H1 (cell line): ENCODE measurements around the gene CTIF. TPM values are rescaled to one million over a fixed set of nuclear protein-coding genes. Genes with fewer than 3 reads are reported as not detected.

ENCODE experiments used
- CTCF ChIA-PET: fragments of 300-600 bp; sonication (Branson Sonifier 250); formaldehyde crosslinking; loops from one replicate; lab custom pipeline; 2021; ENCODE audit not compliant: partially characterized antibody; lab: Charles Lee
- POLR2A ChIA-PET: fragments of 300-600 bp; sonication (Branson Sonifier 250); formaldehyde crosslinking; loops from one replicate; lab custom pipeline; 2021; ENCODE audit warnings: inconsistent platforms; ENCODE audit not compliant: partially characterized antibody; lab: Charles Lee
- DNase-seq, 2 experiments: peaks; one replicate each; pipeline versions ENCODE4 v3.0.0 to v3.0.0-alpha.2; 2010 to 2022; ENCODE audit warnings: low spot score in 2 of 2, low read depth in 1 of 2, mixed read lengths in 1 of 2
- FAIRE-seq: peaks from 2 replicates; lab custom pipeline; 2011; peaks lifted over from hg19 to GRCh38; lab: Jason Lieb, UNC
- H2AFZ ChIP-seq: 2 replicates; pipeline ENCODE4 v1.8.1; 2012; ENCODE audit warnings: low read length, inconsistent platforms
- H2AK5ac ChIP-seq: 2 replicates; pipeline ENCODE4 v1.6.1; 2013; ENCODE audit warnings: low read depth, low read length
- H2BK120ac ChIP-seq: replicated peaks from 2 replicates; pipeline ENCODE3; 2013; ENCODE audit warnings: low read depth, low read length, inconsistent platforms
- H2BK12ac ChIP-seq: 2 replicates; pipeline ENCODE4 v1.6.1; 2013; ENCODE audit warnings: low read depth, low read length
- H2BK15ac ChIP-seq: 2 replicates; pipeline ENCODE4 v1.6.1; 2013; ENCODE audit warnings: low read length
- H2BK20ac ChIP-seq: 2 replicates; pipeline ENCODE4 v1.6.1; 2013; ENCODE audit warnings: low read length
- H2BK5ac ChIP-seq: 2 replicates; pipeline ENCODE4 v1.6.1; 2013; ENCODE audit warnings: low read depth, low read length
- H3K14ac ChIP-seq: 2 replicates; pipeline ENCODE4 v1.6.1; 2013; ENCODE audit warnings: inconsistent platforms; ENCODE audit not compliant: insufficient read length
- H3K18ac ChIP-seq: 2 replicates; pipeline ENCODE4 v1.6.1; 2013; ENCODE audit warnings: low read length; ENCODE audit errors: extremely low read depth
- H3K23ac ChIP-seq: 2 replicates; pipeline ENCODE4 v1.6.1; 2013; ENCODE audit warnings: inconsistent platforms; ENCODE audit not compliant: insufficient read length
- H3K23me2 ChIP-seq: 2 replicates; pipeline ENCODE4 v1.6.1; 2013; ENCODE audit warnings: low read depth, low read length
- H3K27ac ChIP-seq: 2 replicates; pipeline ENCODE4 v1.6.1; 2011; ENCODE audit warnings: low read depth, low read length, inconsistent platforms
- H3K27me3 ChIP-seq, 4 experiments: replicated peaks in 1 of 4; 1 replicate in 1 of 4; 2 replicates in 3 of 4; pipeline versions ENCODE4 v1.6.1 to v1.8.1; 2011 to 2013; ENCODE audit warnings: low read length in 3 of 4, mild to moderate bottlenecking in 3 of 4, inconsistent platforms in 2 of 4, mixed read lengths in 2 of 4, moderate library complexity in 1 of 4; ENCODE audit not compliant: control insufficient read depth in 3 of 4, insufficient read depth in 3 of 4; ENCODE audit errors: extremely low read depth in 1 of 4
- H3K36me3 ChIP-seq, 4 experiments: 2 replicates each; pipeline versions ENCODE4 v1.6.1 to v1.8.1; 2011 to 2013; ENCODE audit warnings: mild to moderate bottlenecking in 4 of 4, low read length in 3 of 4, moderate library complexity in 2 of 4, control low read depth in 1 of 4, inconsistent platforms in 1 of 4; ENCODE audit not compliant: insufficient read depth in 4 of 4, control insufficient read depth in 2 of 4
- H3K4ac ChIP-seq: replicated peaks from 2 replicates; pipeline ENCODE3; 2013; ENCODE audit warnings: low read length, low read depth, mixed read lengths, inconsistent platforms; ENCODE audit not compliant: insufficient read length
- H3K4me1 ChIP-seq, 4 experiments: replicated peaks in 1 of 4; 1 replicate in 1 of 4; 2 replicates in 3 of 4; pipeline versions ENCODE4 v1.6.1 to v1.8.1; 2011 to 2013; ENCODE audit warnings: low read length in 3 of 4, inconsistent platforms in 2 of 4, mixed read lengths in 1 of 4; ENCODE audit not compliant: insufficient read depth in 4 of 4, control insufficient read depth in 3 of 4
- H3K4me2 ChIP-seq, 2 experiments: 2 replicates each; pipeline versions ENCODE4 v1.6.1 to v1.8.1; 2011 to 2013; ENCODE audit warnings: low read depth in 2 of 2, low read length in 2 of 2, control low read depth in 1 of 2, inconsistent platforms in 1 of 2, mild to moderate bottlenecking in 1 of 2; ENCODE audit not compliant: insufficient read depth in 1 of 2
- H3K4me3 ChIP-seq, 4 experiments: fragments of 200-600, 300-600 bp in 1 of 4; sonication (generic), shearing (Covaris generic), sonication (Bioruptor Twin) in 1 of 4; 2 replicates each; pipeline versions ENCODE4 v1.5.1 to v1.8.1; 2011 to 2016; ENCODE audit warnings: low read length in 4 of 4, low read depth in 3 of 4, control low read depth in 2 of 4, inconsistent platforms in 2 of 4, mild to moderate bottlenecking in 2 of 4, mixed read lengths in 1 of 4, moderate library complexity in 1 of 4; ENCODE audit not compliant: insufficient read depth in 2 of 4; ENCODE audit errors: extremely low read depth in 1 of 4
- H3K56ac ChIP-seq: replicated peaks from 2 replicates; pipeline ENCODE3; 2013; ENCODE audit warnings: low read depth, mild to moderate bottlenecking, mixed read lengths, low read length, inconsistent platforms; ENCODE audit not compliant: insufficient read length
- H3K79me1 ChIP-seq: 2 replicates; pipeline ENCODE4 v1.6.1; 2013; ENCODE audit warnings: low read depth, low read length, control low read depth
- H3K79me2 ChIP-seq, 2 experiments: 2 replicates each; pipeline versions ENCODE4 v1.6.1 to v1.8.1; 2012 to 2013; ENCODE audit warnings: low read length in 2 of 2, mild to moderate bottlenecking in 2 of 2, inconsistent platforms in 1 of 2; ENCODE audit not compliant: insufficient read depth in 2 of 2, control insufficient read depth in 1 of 2
- H3K9ac ChIP-seq, 4 experiments: replicated peaks in 1 of 4; 1 replicate in 1 of 4; 2 replicates in 3 of 4; pipeline versions ENCODE4 v1.6.1 to v1.8.1; 2011 to 2013; ENCODE audit warnings: low read depth in 3 of 4, low read length in 3 of 4, control low read depth in 2 of 4, mild to moderate bottlenecking in 2 of 4, moderate library complexity in 2 of 4, inconsistent platforms in 1 of 4; ENCODE audit errors: extremely low read depth in 1 of 4
- H3K9me3 ChIP-seq, 2 experiments: 2 replicates each; pipeline versions ENCODE4 v1.6.1 to v1.8.1; 2012 to 2013; ENCODE audit warnings: mild to moderate bottlenecking in 2 of 2, moderate library complexity in 2 of 2, control low read depth in 1 of 2, inconsistent platforms in 1 of 2, low read depth in 1 of 2, low read length in 1 of 2, mixed read lengths in 1 of 2; ENCODE audit not compliant: insufficient read depth in 2 of 2
- H4K20me1 ChIP-seq, 2 experiments: replicated peaks in 1 of 2; 2 replicates each; pipeline versions ENCODE3 to v1.8.1; 2011 to 2013; ENCODE audit warnings: inconsistent platforms in 2 of 2, low read length in 2 of 2, mild to moderate bottlenecking in 1 of 2; ENCODE audit not compliant: insufficient read depth in 2 of 2, control insufficient read depth in 1 of 2
- H4K5ac ChIP-seq: 2 replicates; pipeline ENCODE4 v1.6.1; 2013; ENCODE audit warnings: low read length, low read depth, mixed read lengths, inconsistent platforms; ENCODE audit not compliant: insufficient read length
- H4K8ac ChIP-seq: 2 replicates; pipeline ENCODE4 v1.8.0; 2013; ENCODE audit warnings: mild to moderate bottlenecking, moderate library complexity, low read length, inconsistent platforms; ENCODE audit not compliant: insufficient read depth; ENCODE audit errors: extremely low read depth
- H4K91ac ChIP-seq: replicated peaks from 2 replicates; pipeline ENCODE3; 2013; ENCODE audit warnings: low read length, mixed read lengths, inconsistent platforms; ENCODE audit not compliant: insufficient read length
- CEBPB ChIP-seq: IDR thresholded peaks from 2 replicates; pipeline ENCODE4 v1.6.1; 2012; ENCODE audit warnings: low read depth, low read length
- NRF1 ChIP-seq: IDR thresholded peaks from 2 replicates; pipeline ENCODE4 v1.6.1; 2011; ENCODE audit warnings: mild to moderate bottlenecking, low read depth, low read length, improper control_type of control experiment
- YY1 ChIP-seq: IDR thresholded peaks from 2 replicates; pipeline ENCODE4 v1.6.1; 2011; ENCODE audit warnings: low read depth, mild to moderate bottlenecking, low read length
- polyA plus RNA-seq, 7 experiments: library from polyadenylated mRNA; depleted of rRNA in 3 of 7; stranded (reverse) in 5 of 7; unstranded in 2 of 7; fragments of >200 nt in 5 of 7; fragments of 200-250 nt in 2 of 7; gene quantifications; 1 replicate in 5 of 7; 2 replicates in 1 of 7; 4 replicates in 1 of 7; pipeline versions ENCODE4 v1.2.1 to v1.2.3, GENCODE V29; 2011 to 2013; ENCODE audit warnings: missing spikeins in 2 of 7, mixed read lengths in 2 of 7
- total RNA-seq: library from RNA; stranded (reverse); fragmentation: NEBNext Ultra II Directional; extraction: Animal tissue kit (Norgen Biotek cat#: 25700); gene quantifications from 2 replicates; pipeline ENCODE4 v1.2.1, GENCODE V29; 2021

Gene CTIF
- total and polyA plus RNA-seq, 2 of the 8 experiments (the other 6 are each of a cell fraction or from before 2014, with no cell fraction given), result 9.0 to 17.8 TPM

GRCh38 chr18:48504819-48505218 lies 34.0 kb upstream of the CTIF start:
- no peak for DNase-seq
- no peak for FAIRE-seq
- no peak overlapping the region for H4K8ac ChIP-seq
- TF ChIP-seq CEBPB (peak; percentile 86; the same call in 1 of the 2 replicates), YY1 (no peak), NRF1 (no peak)
- no peaks in the 10 kb centered on the region for H3K36me3 ChIP-seq
- no peaks in the 10 kb centered on the region for H3K79me2 ChIP-seq
- H2BK20ac ChIP-seq, result no peak overlapping the region
- H3K23ac ChIP-seq, result no peak overlapping the region
- no peak overlapping the region for H3K4me3 ChIP-seq
- H3K27me3 ChIP-seq, result no peaks in the 10 kb centered on the region
- H4K91ac ChIP-seq, result no peak overlapping the region
- ChIA-PET CTCF (interaction anchor here (1.0 to 2.1 kb wide), 3 partner anchors 34 to 133 kb away, joined by 3 to 6 read pairs (median 3); partner anchors contain the start of gene CTIF), POLR2A (no interaction called here)
- H3K4me2 ChIP-seq, result no peak overlapping the region
- peaks cover 3 to 4% of the 10 kb centered on the region in 2 experiments; a peak in 3 of 4 replicates for H3K9me3 ChIP-seq
- no peak overlapping the region for H3K4ac ChIP-seq
- H2BK5ac ChIP-seq, result no peak overlapping the region
- no peak overlapping the region for H2AK5ac ChIP-seq
- H4K5ac ChIP-seq, result no peak overlapping the region
- H2AFZ ChIP-seq, result no peak overlapping the region
- H3K18ac ChIP-seq, result no peak overlapping the region
- H3K14ac ChIP-seq, result no peak overlapping the region
- H3K27ac ChIP-seq, result no peak overlapping the region
- no peaks in the 10 kb centered on the region for H3K23me2 ChIP-seq
- no peak overlapping the region for H2BK120ac ChIP-seq
- no peak overlapping the region for H3K56ac ChIP-seq
- H3K9ac ChIP-seq, result no peak overlapping the region
- no peaks in the 10 kb centered on the region for H4K20me1 ChIP-seq
- H2BK15ac ChIP-seq, result no peak overlapping the region
- H3K79me1 ChIP-seq, result no peaks in the 10 kb centered on the region
- no peak overlapping the region for H2BK12ac ChIP-seq
- no peaks in the 10 kb centered on the region for H3K4me1 ChIP-seq
